Urothelium cell line (cell line): ENCODE measurements around the gene APOL2.
"Not testable (repeated sequence)": the region's sequence is repeated elsewhere in the genome, so short reads cannot be mapped to it uniquely, and the experiment has no call there.

Source experiments
- DNase-seq: peaks from one replicate; pipeline ENCODE4 v3.0.0; 2011; ENCODE audit warnings: low spot score, mixed read lengths
- FAIRE-seq: peaks from 2 replicates; lab custom pipeline; 2011; peaks lifted over from hg19 to GRCh38; lab: Jason Lieb, UNC

Gene APOL2

GRCh38 chr22:36245805-36246356 lies 6.6 kb upstream of the APOL2 start:
- FAIRE-seq (no peak), DNase-seq (no peak)

GRCh38 chr22:36244522-36245391 lies 5.4 kb upstream of the APOL2 start:
- no peak for DNase-seq
- no peak for FAIRE-seq

- no peak for FAIRE-seq
- DNase-seq, result no peak
These were observed 4.7 kb upstream of the APOL2 start for GRCh38 chr22:36243986-36244385.

GRCh38 chr22:36239150-36239400 lies 252 bp downstream of the APOL2 start:
- no peak for FAIRE-seq

GRCh38 chr22:36238373-36239149 lies 766 bp downstream of the APOL2 start:
- DNase-seq (no peak), FAIRE-seq (peak; percentile 53)

More at GRCh38 chr22:36239150-36239400, 252 bp downstream of the APOL2 start:
- peak; percentile 23 for DNase-seq

DNA sequence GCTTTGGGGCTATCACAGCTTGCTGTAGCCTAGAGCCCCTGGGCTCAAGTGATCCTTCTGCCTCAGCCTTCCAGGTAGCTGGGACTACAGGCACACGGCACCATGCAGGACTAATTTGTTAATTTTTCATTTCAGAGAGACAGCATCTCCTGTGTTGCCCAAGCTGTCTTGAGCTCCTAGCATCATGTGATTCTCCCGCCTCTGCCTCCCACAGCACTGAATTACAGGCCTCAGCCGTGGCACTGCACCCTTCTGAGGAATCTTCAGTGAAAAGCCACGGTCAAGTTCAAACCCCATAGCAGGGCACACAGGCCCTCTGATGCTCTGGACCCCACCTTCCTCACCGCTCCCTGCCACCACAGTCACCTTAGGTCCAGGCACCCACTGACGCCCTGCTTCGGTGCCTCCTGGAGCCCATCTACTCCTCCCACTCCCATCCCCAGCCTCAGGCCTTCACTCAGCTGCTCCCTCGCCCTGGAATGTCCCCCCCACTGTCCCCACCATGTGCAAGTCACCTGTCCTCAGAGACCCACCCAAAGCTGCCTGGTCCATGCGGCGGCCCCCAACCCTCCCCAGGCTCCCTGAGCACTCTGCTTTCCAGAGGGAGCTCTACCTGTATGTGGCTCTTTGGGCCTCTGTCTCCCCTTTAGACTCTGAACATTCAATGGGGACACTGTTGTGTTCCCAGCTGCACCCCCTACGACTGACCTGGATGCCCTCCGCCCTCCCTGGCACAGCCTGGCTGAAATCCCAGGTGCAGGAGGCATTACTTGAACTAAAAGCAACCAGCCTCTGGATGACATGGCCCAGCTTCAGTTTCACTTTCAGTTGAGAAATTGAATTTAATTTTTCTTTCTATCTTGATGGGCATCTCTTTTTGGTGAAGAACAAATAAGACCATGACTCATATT lies 1.6 kb downstream of the APOL2 start:
- DNase-seq (no peak), FAIRE-seq (no peak)

- DNase-seq (no peak), FAIRE-seq (no peak)
These were observed 2.7 kb downstream of the APOL2 start for GRCh38 chr22:36236388-36237319.

DNA sequence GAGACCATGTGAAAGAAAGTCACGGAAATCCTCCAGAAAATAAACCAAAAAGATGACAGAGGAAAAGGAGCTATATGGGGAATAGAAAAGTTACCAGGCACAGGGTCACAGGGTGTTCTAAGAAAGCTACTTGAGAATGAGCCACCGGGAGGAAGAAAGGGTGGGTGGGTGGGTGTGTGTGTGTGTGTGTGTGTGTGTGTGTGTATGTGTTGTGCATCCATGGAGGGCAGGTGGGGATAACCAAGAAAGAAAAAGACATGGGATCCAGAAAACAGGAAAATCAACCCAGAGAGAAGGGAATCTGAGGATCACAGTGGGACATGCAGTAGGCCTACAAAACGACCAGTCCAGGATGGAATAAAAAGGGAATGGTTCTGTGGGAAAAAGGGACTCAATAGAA lies 3.7 kb downstream of the APOL2 start:
- FAIRE-seq, result no peak
- DNase-seq, result no peak

- no peak for FAIRE-seq
These were observed 4.4 kb downstream of the APOL2 start for GRCh38 chr22:36234919-36235318.

DNA sequence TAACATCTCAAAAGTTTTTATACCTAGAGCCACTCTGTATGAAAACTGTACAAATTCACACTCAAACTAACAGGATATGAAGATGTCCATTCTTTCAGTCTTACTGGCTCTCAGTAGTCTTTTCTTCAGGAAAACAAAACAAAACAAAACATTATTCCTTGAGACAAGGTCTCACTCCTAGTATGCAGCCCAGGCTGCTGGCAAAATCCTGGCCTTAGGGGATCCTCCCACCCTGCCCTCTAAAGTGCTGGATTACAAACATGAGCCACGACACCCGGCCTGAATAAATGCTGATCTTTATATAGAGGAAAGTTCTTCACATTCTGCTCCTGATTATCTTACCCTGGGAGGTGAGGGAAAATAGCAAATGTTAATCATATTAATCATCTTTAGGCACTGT lies 5.1 kb downstream of the APOL2 start:
- no peak for FAIRE-seq
- DNase-seq, result no peak

More at GRCh38 chr22:36234919-36235318, 4.4 kb downstream of the APOL2 start:
- no peak for DNase-seq

DNA sequence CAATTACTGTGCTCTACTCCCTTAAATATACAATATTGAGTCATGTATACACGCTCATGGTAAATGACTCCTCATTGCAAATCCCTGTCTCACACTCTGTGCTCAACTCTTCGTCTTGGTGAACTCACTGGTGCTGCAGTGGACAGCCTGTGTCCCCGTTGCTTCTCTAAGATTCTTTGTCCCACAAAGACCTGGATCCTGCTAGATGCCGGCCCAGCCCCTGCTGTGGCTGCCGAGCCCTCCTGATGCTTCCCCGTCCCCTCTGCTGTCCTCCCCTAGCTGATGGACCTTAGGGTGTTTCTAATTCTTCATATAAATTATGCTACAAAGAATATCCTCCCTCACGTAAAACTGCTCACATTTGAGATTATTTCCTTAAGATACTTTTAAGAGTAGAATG lies 5.5 kb downstream of the APOL2 start:
- peak; percentile 20 for FAIRE-seq
- no peak for DNase-seq

DNA sequence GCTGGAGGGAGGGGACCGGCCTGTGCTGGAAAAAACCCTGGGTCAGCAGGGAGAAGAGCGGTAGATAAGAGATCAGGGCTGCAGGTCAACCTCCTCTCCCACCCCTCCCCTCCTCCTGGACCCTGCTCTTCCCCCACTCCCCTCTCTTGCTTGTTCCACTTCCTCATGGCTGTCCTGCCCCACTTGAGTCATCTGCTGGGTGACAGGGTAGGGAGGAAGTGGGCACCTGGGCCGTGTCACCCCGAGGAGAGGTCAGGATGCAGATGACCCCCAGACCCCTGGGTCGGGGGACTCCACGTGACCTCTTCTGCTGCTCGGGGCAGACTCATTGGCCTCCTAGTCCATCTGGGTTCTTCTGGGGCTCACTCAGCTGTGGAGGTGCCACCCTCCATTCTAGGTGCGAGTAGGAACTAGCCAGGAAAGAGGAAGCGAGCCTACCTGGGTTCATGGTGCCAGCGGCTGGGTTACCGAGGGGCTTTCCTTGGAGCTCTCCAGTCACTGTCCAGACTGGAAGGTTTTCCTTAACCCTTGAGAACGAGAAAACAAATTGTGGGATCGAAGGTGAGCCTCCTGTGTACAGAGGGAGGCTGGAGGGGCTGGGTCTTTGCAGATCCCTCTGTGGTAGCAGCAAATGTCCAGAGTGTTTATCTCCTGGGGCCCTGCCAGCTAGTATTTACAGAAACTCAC lies 6.5 kb downstream of the APOL2 start:
- no peak for DNase-seq
- peak; percentile 48 for FAIRE-seq

DNA sequence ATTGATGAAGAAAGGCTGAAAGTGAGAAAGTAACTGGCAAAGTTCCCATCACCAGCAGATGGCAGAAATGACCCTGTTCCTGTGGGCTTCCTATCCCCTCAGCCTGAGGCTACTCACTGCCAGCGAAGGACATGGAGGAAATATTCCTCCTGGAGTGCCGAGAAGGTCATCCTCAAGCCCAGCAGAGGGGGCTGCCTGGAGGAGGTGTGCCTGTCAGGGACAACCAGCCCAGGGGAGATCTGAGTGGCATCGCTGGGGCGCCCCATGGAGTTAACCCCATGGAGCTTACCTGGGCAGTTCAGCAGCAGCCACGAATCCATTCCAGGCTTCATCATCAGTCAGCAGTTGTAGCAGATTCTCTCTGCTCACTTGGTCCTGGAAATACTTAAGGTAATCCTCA lies 8.3 kb downstream of the APOL2 start:
- not testable (repeated sequence) for FAIRE-seq, DNase-seq

DNA sequence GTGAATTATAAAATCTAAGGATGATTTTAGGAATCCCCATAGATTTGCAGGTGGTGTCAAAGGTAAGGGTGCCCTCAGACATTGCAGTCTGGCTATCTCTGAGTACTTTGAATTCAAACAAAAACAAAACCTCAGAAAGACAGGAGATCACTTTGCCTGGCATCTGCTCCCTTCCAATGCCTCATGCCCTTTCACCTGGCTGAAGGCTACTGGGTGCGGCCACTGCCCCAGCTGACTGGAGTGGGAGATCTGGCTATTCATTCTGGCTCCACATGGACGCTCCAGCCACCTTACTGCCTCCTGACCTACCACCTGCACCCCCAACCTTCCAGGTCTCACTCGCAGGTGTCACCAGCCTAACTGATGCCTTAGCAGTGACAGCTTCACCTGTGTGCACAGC lies 9.7 kb downstream of the APOL2 start:
- DNase-seq, result not testable (repeated sequence)
- peak; percentile 84 for FAIRE-seq

GRCh38 chr22:36228944-36229343 lies 10.4 kb downstream of the APOL2 start:
- DNase-seq (no peak), FAIRE-seq (peak; percentile 81)

DNA sequence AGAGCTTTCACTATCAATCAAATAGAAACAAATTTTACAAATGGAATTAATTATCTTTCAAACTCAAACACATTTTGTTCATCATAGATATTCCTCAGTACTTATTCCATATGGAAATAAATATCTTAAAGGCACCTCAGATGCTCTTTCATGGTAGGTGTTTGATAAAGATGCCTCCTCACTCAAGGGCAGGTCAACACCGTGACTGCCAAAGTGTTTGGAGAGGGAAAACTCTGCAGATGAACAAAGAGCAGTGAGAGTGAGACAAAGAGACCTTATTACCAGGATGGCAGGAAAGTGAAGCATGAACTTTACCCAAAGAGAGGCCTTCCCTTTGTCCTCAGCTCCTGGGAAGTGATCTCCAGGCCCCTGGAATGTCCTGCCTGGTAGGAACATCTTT lies 11.0 kb downstream of the APOL2 start:
- not testable (repeated sequence) for DNase-seq
- FAIRE-seq, result peak; percentile 70

DNA sequence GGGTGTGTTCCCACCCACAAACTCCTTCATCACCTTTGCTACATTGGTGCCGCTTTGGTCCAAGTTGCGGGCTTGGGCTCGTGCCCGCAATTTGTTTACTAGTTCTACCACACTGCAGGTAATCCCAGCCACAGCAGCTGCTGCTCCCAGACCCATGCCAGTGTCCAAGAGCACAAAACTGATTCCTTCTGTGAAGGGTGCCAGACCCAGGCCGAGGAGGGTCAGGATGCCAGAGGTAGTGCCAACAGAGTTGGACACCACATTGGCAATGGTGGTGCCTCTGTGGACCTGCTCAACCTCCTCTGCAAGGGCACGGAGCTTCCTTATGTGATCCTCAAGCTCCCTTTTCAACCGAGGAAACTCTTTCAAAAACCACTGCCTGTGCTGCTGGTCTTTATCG lies 11.5 kb downstream of the APOL2 start:
- peak; percentile 69 for FAIRE-seq
- DNase-seq, result no peak

- no peak for DNase-seq
These were observed 11.9 kb downstream of the APOL2 start for GRCh38 chr22:36227396-36227795.

DNA sequence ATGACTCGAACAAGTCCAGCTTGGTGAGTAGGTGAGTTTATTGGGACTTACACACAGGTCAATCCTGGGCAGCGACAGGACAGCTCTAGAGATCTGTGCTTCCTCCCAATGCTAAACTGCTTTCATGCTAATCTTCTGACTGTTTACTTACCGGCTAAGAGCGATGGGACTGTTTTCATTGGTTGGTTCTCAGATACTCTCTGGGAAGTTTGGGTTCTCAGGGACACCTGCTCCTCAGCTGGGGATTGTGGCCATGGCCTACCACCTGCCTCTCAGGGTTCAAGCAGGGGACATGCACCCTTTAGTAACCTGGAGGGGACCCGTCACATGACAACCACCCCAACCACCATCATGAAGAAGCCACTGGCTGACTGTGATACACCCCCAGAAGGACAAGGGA lies 13.1 kb downstream of the APOL2 start:
- no peak for DNase-seq

More at GRCh38 chr22:36227396-36227795, 11.9 kb downstream of the APOL2 start:
- FAIRE-seq, result peak; percentile 20

More for the DNA sequence above, 13.1 kb downstream of the APOL2 start:
- FAIRE-seq, result peak; percentile 30
